Measurements from ENCODE around the gene AGK.
"Not testable (repeated sequence)": the region's sequence is repeated elsewhere in the genome, so short reads cannot be mapped to it uniquely, and the experiment has no call there.

Gene AGK

GRCh38 chr7:141587304-141587703 lies 36.1 kb downstream of the AGK start:
- DNase-seq = no peak

DNA sequence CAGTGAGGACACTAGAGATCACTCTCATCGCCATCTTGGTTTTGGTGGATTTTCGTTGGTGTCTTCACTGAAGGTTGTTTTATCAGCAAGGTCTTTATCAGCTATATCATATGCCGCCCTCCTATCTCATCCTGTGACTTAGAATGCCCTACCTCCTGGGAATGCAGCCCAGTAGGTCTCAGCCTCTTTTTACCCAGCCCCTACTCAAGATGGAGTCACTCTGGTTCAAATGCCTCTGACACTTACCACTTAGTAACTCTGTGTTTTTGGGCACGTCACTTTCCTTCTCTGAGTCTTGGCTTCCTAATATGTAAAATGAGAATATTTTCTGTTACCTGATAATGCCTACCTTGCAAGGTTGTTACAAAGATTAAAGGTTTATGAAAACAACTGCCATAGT lies 37.7 kb downstream of the AGK start:
- no peak for DNase-seq

DNA sequence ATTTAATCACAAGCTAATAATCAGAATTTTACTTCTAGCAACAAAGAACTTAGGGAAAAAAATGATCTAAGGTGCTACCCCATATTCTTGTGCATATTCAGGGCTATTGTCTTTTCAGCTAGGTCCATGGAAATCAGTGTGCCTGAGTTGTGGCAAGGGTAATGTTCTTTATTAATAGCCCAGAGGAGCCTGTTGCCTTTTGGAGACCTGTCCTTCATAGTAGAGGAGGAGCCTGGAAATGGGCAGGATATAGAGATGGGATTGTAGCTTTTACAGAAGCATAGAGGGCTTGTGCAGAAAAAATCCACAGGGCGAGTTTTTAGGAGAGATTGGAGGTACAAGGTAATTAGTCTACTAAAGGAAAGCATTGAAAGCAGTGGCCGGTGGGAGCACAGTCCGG lies 38.9 kb downstream of the AGK start:
- no peak for DNase-seq

- no peak for DNase-seq
Measured at GRCh38 chr7:141590666-141591065, 39.5 kb downstream of the AGK start.

DNA sequence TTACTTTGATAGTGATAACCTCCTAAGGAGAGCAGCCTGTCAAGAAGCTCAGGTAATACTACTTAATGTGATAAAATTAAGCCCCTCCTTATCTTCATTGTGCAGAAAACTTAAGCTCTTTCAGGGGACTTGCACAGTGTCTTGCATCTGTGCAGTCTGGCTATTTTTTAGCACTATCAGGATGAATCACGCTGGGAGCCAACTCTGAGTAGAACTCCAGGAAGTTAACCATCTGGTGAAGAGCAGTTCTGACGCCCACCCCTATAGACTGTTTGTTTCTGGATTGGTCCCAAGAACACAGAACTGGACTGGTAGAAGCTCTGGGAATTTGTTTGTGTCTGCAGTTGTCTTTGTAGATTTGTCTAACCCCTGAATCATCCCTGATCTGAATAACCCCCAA lies 41.9 kb downstream of the AGK start:
- DNase-seq = peak; percentile 69

GRCh38 chr7:141597966-141598365 lies 46.8 kb downstream of the AGK start:
- DNase-seq = no peak

DNA sequence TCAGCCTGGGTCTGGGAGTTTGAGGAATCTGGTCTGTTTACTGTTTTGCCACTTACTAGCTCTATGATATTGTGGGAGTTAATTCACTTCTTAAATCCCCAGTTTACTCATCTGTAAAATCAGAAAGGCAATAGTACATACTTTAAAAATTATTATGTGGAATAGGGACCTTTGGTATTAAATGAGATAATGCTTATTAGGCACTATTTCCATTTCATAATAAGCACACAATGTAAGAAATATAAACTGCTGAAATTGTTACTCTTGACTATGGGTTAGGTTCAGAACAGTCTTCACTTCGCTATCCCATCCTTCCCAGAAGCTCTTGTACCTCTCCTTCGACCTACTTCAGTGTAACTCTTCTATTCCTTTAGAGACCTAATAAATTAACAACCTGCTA lies 47.2 kb downstream of the AGK start:
- no peak for DNase-seq

DNA sequence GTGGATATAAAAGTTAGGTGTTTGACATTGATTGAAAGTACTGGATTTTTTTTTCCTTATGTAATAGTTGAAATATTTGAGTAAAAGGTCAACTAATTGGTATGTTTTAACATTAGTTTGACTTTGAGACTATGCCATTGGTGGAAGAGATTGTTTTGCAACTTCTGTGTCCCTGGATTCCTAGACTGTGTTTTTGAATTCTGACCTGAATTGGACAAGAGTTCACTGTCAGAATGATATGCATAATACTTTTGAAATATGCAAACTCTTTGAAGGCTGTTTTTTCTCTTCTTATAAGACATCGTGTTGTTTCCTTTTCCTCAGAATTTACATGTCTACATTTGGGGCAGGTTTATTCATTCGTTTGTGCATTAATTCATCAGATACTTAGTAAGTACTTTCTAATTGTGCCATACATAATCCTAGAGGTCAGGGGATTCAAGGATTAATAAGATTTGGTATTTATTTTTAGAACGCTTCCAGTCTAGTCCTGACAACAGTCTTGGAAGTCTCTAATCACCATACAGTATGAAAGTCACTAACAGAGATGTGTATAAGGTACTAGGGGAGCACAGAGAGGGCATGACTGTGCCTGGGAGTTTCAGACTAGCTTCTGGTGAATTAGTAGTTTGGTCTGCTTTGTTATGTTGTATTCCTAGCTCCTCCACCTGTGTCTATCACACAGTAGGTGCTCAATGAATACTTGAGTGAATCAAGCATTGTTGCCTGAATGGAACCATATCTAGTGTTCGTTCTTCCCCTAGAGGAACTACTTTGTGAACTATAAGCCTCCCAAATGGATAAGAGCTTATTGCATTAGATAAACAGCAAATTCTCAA lies 49.2 kb downstream of the AGK start:
- no peak for DNase-seq

- DNase-seq = no peak
Measured at GRCh38 chr7:141609576-141609975, 58.4 kb downstream of the AGK start.

- no peak for DNase-seq
Measured at GRCh38 chr7:141610671-141611070, 59.5 kb downstream of the AGK start.

DNA sequence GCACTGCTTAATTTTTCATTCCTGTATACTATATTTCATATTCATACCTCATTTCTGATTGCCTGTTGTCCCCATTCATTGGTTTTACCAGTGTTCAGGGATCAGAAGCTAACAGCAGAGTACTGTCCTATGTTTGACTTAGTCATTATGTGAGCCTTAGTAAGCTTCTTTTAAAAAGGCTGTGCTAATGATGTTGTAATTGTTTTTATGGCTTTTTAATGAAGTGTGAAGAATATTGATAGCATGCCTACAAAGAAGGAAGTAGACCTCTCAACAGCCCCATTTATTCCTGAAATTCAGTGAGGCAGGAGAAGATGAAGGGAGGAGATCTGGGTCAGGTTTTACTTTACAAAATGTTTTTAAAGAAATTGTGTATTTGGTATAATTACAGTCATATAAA lies 61.7 kb downstream of the AGK start:
- DNase-seq = no peak

GRCh38 chr7:141617280-141617679 lies 66.1 kb downstream of the AGK start:
- DNase-seq = no peak

DNA sequence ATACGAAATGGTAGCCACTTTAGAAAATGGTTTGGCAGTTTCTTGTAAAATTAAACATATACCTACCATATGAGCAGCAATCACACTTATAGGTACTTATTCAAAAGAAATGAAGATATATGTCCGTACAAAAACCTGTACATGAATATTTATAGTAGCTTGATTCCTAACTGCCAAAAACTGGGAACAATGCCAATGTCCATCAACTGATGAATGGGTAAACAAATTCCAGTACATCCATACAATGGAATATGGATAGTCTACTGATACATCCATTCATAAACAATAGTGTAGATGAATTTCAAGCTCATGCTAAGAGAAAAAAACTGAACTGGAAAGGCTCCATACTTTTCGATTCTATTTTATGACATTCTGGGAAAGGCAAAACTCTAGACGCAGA lies 68.5 kb downstream of the AGK start:
- no peak for DNase-seq

GRCh38 chr7:141624763-141625162 lies 73.6 kb downstream of the AGK start:
- no peak for DNase-seq

DNA sequence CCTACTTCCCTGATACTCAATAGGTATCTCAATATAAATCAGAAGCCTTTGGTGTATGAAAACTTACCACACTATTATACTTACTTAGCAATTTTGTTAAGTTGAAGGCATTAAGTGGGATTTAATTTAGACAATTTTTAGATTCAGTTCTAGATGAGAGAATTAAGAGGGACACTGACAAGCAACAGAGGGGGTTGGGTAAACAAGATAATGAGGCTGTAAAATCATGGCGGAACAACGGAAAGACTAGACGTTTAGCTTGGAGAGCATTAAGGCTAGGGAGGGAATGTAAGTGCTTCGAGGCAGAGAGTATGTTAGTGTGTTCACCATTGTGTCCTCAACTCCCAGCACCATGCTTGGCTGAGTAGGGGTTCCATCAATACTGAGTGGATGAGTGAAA lies 79.4 kb downstream of the AGK start:
- no peak for DNase-seq

DNA sequence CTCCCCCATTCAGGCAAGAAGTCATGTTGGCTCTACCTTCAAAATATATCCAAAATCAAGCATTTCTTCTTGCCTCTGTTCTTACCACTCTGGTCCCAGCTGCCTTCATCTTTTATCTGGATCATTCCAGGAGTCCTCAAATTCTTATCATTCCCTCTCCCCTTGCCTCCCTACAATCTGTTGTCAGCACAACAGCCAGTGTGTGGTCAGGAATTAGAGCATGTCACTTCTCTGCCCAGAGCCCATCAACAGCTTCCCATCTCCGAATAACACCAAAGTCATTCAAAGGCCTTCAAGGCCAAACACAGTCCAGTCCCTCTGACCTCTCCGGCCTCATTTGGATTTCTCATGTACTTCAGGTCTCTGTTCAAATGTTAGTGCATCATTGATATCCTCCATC lies 80.3 kb downstream of the AGK start:
- no peak for DNase-seq

DNA sequence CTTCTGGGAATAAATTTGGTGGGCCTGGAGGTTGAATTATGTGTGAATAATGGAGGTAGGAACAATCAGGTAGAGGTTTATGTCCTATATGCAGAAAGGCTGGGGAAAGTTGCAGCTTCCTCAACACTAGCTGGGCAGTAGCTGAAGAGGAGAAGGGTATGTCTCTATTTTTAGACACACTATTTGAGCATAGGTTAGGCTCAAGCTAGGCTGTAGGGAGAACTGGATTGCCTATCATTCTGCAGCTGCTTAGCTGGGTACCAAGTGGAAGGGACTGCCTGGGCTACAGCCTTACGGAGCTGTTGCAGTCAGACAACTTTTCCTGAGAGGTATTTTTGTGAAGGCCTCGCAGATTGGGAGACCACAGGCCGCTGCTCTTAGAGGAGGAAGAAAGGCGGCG lies 82.9 kb downstream of the AGK start:
- no peak for DNase-seq

- DNase-seq = no peak
Measured at GRCh38 chr7:141636053-141636452, 84.8 kb downstream of the AGK start.

GRCh38 chr7:141640239-141640840 lies 89.1 kb downstream of the AGK start:
- no peak for DNase-seq

- DNase-seq = no peak
Measured at GRCh38 chr7:141641876-141642275, 90.7 kb downstream of the AGK start.

- DNase-seq = no peak
Measured at GRCh38 chr7:141645188-141645587, 94.0 kb downstream of the AGK start.

- no peak for DNase-seq
Measured at GRCh38 chr7:141646826-141647480, 95.7 kb downstream of the AGK start.

GRCh38 chr7:141647701-141648100 lies 96.5 kb downstream of the AGK start:
- not testable (repeated sequence) for DNase-seq
